ENCODE data around the gene SIVA1.

DNA sequence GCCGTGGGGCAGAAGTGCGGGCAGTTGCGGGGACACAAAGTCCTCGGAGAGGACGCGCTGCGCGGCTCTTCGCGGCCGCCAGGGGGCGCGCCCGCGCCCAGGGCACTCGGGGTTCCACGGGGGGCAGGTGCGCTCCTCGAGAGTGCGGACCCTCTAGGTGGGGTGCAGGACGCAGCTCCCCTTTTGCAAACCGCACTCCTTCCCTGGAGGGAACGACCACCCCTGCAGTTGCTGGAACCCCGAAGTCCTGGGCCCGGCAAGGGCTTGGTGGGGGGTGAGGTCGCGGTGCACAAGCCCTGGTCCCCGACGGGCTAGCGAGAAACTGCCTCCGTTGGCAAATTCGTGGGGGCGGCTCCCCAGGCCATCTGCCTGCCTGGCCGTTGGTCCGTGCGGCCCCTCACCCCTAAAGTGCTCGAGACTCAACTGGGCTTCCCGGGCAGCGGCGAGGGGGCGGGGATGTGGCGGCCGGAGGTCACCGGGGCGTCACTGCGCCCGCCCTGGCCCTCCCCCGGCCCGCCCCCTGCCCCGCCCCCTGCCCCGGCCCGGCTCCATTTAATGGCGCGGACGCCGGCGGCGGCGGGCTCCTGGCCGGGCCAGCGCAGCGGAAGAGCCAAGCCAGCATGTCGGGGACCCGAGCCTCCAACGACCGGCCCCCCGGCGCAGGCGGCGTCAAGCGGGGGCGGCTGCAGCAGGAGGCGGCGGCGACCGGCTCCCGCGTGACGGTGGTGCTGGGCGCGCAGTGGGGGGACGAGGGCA lies 29.1 kb upstream of the SIVA1 start, which contains the start of gene ADSS1:
- peak; percentile 84 for TF ChIP-seq POLR2A (IDR thresholded peaks at IDR 0.05)
- TF ChIP-seq, protein P1, sequence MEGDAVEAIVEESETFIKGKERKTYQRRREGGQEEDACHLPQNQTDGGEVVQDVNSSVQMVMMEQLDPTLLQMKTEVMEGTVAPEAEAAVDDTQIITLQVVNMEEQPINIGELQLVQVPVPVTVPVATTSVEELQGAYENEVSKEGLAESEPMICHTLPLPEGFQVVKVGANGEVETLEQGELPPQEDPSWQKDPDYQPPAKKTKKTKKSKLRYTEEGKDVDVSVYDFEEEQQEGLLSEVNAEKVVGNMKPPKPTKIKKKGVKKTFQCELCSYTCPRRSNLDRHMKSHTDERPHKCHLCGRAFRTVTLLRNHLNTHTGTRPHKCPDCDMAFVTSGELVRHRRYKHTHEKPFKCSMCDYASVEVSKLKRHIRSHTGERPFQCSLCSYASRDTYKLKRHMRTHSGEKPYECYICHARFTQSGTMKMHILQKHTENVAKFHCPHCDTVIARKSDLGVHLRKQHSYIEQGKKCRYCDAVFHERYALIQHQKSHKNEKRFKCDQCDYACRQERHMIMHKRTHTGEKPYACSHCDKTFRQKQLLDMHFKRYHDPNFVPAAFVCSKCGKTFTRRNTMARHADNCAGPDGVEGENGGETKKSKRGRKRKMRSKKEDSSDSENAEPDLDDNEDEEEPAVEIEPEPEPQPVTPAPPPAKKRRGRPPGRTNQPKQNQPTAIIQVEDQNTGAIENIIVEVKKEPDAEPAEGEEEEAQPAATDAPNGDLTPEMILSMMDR (IDR thresholded peaks at IDR 0.05): peak; percentile 5 to 99 (median 96)

Data from right lobe of liver (tissue), 4 donors.